ENCODE measurements around the gene FBXO45. TPM values are rescaled to one million over a fixed set of nuclear protein-coding genes. Genes with fewer than 3 reads are reported as not detected.

The FBXO45 gene
- total and polyA plus RNA-seq, 10 of the 15 experiments (the other 5 are each of a cell fraction or from before 2014, with no cell fraction given): 4.0 to 17.3 (median 11.8) TPM

- no peak for DNase-seq (ENCODE audit: low read depth, low spot score)
- Histone ChIP-seq H2AFZ (ENCODE audit: control insufficient read depth, low read depth, low read length) (no peak overlapping the region), H3K9ac (ENCODE audit: control insufficient read depth, insufficient read depth, low read length) (no peak overlapping the region), H3K27ac (ENCODE audit: control insufficient read depth, insufficient read depth) (no peak overlapping the region), H3K4me3 (no peak overlapping the region), H3K9me3 (replicated peaks; ENCODE audit: control insufficient read depth, insufficient read depth, low read length) (no peaks in the 10 kb centered on the region), H3K79me2 (ENCODE audit: control insufficient read depth, insufficient read depth, low read length) (no peaks in the 10 kb centered on the region), H3K27me3 (replicated peaks in 1 of 2; ENCODE audit: control insufficient read depth in 2 of 2, insufficient read depth in 2 of 2, low read length in 1 of 2) (no peaks in the 10 kb centered on the region), H3K4me2 (ENCODE audit: control insufficient read depth, insufficient read depth) (no peak overlapping the region), H4K20me1 (ENCODE audit: control insufficient read depth, insufficient read depth) (no peaks in the 10 kb centered on the region), H3K36me3 (ENCODE audit: control insufficient read depth in 2 of 2, insufficient read depth in 2 of 2, low read length in 1 of 2) (peaks cover 3 to 5% of the 10 kb centered on the region in 2 experiments; a peak in 3 of 4 replicates), H3K4me1 (ENCODE audit: control insufficient read depth, insufficient read depth, low read length) (no peaks in the 10 kb centered on the region)
- ChIA-PET SMC1A (ENCODE audit: uncharacterized antibody, unreplicated experiment) (no interaction called here), POLR2A (no interaction called here), RAD21 (ENCODE audit: unreplicated experiment) (interaction anchor here (0.7 kb wide), 1 partner anchor 10 kb away, joined by 3 read pairs; no protein-coding TSS in a partner anchor), CTCF (interaction anchor here (1.0 to 1.7 kb wide), 2 partner anchors 25 to 100 kb away, joined by 3 to 6 read pairs; no protein-coding TSS in a partner anchor)
- no peak for TF ChIP-seq ZNF24 (IDR thresholded peaks at IDR 0.05)
- no peak for TF ChIP-seq BRCA1 (IDR thresholded peaks at IDR 0.05; ENCODE audit: low read depth, low read length)
- no peak for TF ChIP-seq ZBTB40 (IDR thresholded peaks at IDR 0.05; ENCODE audit: borderline replicate concordance)
- TF ChIP-seq POLR2AphosphoS5 (IDR thresholded peaks at IDR 0.05; ENCODE audit: low read length): no peak
- TF ChIP-seq SUZ12 (IDR thresholded peaks at IDR 0.05; ENCODE audit: unreplicated experiment): no peak
- TF ChIP-seq SIX5 (IDR thresholded peaks at IDR 0.05; ENCODE audit: low read depth, low read length, severe bottlenecking): no peak
- no peak for TF ChIP-seq CBX5 (IDR thresholded peaks at IDR 0.05; ENCODE audit: low read depth)
- TF ChIP-seq RAD21 (IDR thresholded peaks at IDR 0.05; ENCODE audit: insufficient read depth, low read depth, low read length): no peak
- no peak for TF ChIP-seq SMARCA5 (IDR thresholded peaks at IDR 0.05)
- TF ChIP-seq STAT3 (IDR thresholded peaks at IDR 0.05; ENCODE audit: low read depth, low read length): no peak
- no peak for TF ChIP-seq BHLHE40 (IDR thresholded peaks at IDR 0.05; ENCODE audit: borderline replicate concordance in 1 of 2, low read depth in 2 of 2, low read length in 1 of 2)
- no peak for TF ChIP-seq WRNIP1 (IDR thresholded peaks at IDR 0.05; ENCODE audit: borderline replicate concordance, low read depth, low read length)
- TF ChIP-seq JUND (IDR thresholded peaks at IDR 0.05; ENCODE audit: low read depth, low read length): no peak
- no peak for TF ChIP-seq FOS (IDR thresholded peaks at IDR 0.05; ENCODE audit: borderline replicate concordance, extremely low read depth, insufficient read length)
- WGBS (ENCODE audit: insufficient coverage, insufficient replicate concordance, low lambda C conversion rate, missing lambda C conversion rate): 29% methylated on average over 3 of the region's 3 CpGs
- in situ Hi-C loops (cut with MboI) (no loop called here), intact Hi-C loops (cut with micrococcal nuclease; ENCODE audit: unreplicated experiment) (no loop called here)
- no peak for ATAC-seq
- no TSS peak for BruUV-seq (replicated peaks)
- FAIRE-seq: no peak
Observed at GRCh38 chr3:196585044-196585757, 16.7 kb downstream of the FBXO45 start.
